22Rv1 (cell line): ENCODE data around the gene SDHB.

Experiments
- ZFX ChIP-seq: fragments of 450-650 bp; IDR thresholded peaks from 2 replicates; pipeline ENCODE4 v1.6.1; 2017; ENCODE audit warnings: antibody characterized with exemption, borderline replicate concordance
- TF ChIP-seq, protein P1 (sequence below): fragments of 450-650 bp; IDR thresholded peaks from 2 replicates; pipeline ENCODE4 v1.5.1; 2017; ENCODE audit warnings: mild to moderate bottlenecking

DNA sequence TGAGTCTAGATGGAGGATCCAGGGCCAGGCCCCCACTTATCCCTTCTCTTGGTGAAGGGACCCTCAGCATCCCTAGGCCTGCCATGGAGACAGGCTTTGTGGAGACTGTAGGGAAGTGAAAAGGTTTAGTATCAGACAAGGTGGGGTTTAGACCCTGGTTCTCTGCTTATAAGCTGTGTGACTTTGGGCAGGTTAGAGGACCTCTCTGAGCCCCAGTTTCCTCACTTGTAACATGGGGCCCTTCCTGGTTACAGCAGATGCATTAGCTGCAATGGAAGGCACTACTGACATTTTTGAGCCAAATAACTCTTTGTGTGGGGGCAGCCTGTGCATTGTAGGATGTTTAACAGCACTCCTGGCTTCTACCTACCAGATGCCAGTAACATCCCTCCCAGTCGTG is 42.8 kb upstream of the SDHB start:
- TF ChIP-seq, protein P1, sequence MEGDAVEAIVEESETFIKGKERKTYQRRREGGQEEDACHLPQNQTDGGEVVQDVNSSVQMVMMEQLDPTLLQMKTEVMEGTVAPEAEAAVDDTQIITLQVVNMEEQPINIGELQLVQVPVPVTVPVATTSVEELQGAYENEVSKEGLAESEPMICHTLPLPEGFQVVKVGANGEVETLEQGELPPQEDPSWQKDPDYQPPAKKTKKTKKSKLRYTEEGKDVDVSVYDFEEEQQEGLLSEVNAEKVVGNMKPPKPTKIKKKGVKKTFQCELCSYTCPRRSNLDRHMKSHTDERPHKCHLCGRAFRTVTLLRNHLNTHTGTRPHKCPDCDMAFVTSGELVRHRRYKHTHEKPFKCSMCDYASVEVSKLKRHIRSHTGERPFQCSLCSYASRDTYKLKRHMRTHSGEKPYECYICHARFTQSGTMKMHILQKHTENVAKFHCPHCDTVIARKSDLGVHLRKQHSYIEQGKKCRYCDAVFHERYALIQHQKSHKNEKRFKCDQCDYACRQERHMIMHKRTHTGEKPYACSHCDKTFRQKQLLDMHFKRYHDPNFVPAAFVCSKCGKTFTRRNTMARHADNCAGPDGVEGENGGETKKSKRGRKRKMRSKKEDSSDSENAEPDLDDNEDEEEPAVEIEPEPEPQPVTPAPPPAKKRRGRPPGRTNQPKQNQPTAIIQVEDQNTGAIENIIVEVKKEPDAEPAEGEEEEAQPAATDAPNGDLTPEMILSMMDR, result no peak
- no peak for TF ChIP-seq ZFX
